DMS53 treated with DMSO at 0.1 percent for 48 hours (cell line): ENCODE data around the gene CDHR3.
A peak's percentile ranks its signal among the peaks of the same experiment; 100 is the strongest.

Experiments used
- DNase-seq: peaks from one replicate; lab custom pipeline; 2025; ENCODE audit not compliant: unreplicated experiment; lab: John Stamatoyannopoulos, UW

Gene CDHR3

DNA sequence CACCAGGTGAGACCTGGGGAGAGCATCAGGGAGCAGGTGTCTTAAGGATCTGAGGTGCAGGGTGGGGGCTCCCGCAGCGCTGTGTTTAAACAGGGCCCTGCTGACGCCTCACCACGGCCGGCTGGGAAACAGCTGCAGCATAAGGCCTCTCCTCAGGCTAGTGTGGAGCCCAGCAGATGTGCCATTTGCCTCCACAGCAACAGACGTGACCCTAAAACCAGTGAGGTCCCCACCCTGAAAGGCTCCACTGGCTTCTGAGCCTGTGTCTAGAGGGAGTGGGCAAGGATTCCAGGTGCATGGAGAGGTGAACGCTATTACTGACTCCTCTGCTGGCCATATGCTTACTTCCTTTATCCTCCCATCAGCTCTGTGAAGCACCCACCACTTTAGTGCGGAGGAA, 101.3 kb downstream of the CDHR3 start:
- peak; percentile 68 for DNase-seq

DNA sequence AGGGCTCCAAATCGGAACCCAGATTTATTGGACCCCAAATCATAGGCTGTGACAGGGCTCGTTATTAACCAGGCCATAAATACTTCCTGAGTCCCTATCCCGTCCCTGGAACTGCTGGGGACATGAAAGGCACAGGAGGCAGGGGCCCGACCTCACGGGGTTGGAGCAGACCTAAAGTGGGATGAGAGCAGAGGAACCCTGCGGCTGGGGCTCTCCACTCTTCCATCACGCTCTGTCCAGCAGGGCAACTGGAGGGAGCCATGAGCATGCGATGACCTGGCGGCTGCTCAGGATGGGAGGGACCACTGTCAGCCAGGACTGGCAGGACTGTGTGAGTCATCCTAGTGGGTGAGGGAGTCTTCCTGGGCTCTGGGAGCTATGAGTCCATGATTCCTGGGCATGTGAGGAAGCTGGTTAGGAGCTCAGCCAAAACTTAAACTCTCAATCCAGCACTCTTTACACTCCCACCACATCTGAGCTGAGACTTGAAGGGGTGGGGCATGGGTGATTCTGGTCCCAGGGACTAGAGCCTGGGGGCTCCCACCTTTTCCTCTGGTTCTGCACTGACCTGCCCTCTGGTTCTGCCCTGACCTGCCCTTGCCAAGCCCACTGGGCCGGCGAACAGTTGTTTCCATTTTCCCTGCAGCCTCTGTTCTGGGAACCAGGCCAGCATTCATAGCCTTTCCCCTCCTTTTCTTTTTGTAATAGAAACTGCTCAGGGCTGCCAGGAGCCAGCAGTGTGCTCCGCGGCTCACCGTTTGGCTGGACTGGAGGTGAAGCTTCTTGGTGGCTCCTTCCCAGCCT, 101.9 kb downstream of the CDHR3 start:
- DNase-seq: peak; percentile 87

DNA sequence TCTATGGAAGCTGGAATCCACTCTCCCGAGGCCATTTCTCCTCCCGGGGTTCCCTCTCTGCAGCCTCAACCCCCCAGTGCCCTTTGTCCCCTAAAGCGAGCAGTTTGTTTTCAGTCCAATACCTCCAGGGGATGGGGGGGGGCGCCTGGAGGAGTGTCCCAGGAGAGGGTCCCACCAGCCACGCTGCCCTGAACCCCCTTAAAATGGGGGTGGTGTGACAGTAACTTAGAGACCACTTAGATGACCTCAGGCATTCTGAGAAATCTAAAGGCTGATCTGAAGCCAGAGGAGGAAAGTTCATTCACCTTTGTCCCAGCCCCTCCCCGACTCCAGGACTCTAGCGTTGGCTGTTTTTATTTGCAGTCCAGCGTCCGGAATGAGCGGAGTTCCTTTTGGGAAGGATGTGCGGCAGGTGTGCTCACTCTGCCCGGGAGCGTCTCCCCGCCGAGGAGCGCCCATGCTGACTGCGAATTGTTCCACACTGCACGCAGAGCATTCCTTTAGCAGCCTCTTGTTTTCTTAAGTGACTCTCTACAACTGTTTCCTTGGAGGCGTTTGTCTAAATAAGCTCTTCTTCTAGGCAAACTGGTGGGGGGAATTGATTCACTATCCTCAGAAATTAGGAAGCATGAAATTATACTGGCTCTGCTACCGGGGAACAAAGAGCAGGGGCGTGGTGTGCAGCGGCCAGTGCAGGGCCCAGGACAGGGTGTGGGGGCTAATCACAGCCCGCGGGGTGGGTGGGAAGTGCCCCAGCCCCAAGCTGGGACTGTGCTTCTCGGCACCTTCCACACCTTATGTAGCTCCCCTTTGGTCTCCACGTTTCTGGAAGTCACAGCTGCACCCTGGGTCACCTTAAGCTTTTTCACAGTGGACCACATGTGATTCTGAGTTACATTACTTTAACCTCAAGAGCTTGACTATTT, 102.8 kb downstream of the CDHR3 start:
- no peak for DNase-seq

DNA sequence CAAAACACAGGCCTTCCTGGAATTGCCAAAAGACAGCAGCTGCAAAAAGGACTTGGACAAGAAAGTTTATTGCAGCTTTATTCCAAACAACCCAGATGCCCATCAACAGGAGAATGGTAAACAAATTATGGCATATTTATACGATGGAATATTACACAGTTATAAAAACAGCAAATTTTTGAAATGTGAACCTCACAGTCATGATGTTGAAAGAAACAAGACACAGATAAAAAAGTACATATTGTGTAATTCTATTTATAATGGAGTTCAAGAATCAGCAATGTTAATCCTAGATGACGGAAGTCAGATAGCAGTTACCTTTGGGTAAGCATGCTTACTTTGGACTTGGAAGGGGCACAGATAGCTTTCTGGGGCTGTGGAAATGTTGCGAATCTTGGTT, 104.6 kb downstream of the CDHR3 start:
- DNase-seq: no peak

DNA sequence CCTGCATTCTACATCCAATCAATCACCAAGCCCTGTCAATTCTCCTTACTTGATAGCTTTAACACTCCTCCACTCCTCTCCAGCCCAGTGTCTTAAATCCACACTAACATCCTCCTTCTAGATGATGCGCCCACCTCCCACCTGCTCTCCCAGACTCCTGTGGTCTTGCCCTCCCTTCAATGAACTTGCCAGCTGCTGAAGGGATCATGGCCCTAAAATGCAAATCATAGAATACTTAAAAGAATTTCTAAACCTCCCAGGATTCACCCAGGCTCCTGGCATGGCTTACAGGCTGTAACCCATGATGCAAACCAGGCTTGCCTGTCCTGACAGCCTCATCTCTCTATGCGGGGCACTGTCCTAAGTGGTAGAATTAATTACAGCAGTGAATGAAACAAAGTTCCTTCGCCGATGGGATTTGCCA, 105.5 kb downstream of the CDHR3 start:
- DNase-seq: no peak

DNA sequence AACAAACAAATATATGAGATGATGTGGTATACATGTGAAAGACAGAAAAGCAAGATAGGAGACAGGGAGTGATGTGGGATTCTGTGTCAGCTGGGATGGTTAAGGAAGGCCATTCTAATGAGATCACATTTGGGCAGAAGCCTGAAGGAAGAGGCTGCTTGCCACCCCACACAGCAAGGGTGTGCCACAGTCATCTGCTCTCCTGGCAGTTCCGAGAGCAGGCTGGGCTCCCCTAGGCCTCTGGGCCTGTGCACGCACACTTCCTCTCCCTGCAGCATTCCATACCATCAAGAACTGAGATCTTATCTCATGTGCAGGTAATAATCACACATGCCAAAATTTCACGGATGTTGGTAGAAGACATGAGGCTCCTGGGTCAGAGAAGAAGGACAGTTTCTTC, 105.9 kb downstream of the CDHR3 start:
- DNase-seq: no peak

DNA sequence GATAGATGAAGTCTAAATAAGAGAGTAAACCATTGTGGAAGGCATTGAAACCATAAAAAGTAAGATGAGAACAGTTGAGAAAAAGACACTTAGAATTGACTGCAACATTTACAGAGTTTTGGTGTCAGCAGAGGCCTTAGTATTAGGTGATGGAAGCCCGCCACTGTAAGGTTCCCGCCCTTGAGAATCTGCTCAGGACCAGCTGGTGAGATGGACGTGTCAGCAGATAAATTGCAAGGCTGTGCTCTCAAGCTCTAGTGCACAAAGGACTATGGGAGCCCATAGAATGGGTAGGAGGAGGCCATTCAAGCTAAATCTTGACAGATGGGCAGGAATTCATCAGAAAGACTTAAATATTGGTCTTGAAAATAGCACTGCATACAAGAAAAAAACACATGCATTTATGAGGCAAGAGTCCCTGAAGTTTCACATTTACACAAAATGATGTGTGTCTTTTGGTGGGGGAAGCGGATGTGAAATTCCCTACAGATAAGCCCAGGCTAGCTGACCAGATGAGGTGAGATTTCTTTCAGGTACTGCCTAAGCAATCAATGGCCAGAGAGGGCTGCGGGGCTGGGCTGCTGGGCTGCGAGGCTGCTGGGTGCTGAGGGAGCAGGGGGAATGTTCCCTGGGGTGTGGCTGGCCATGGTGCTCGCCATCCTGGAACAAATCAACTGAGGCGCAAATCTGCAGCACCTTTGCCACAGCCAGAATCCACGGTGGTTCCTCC, 106.6 kb downstream of the CDHR3 start:
- no peak for DNase-seq

DNA sequence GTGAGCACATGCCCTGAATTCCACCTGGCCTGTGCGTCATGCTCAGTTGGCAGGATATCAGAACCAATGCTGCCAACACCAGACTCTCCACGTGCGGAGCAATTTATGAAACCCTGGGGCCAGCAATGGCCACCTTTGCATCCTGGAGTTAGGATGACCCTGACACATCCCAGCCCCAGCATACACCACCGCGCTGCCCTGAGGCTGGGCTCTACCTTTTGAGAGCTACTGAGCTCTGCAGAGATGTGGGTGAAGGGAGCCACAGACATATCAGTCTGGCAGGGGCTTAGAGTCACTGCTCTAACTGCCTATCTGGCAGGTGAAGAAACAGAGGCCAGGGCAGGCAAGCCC, 107.1 kb downstream of the CDHR3 start:
- DNase-seq: no peak

DNA sequence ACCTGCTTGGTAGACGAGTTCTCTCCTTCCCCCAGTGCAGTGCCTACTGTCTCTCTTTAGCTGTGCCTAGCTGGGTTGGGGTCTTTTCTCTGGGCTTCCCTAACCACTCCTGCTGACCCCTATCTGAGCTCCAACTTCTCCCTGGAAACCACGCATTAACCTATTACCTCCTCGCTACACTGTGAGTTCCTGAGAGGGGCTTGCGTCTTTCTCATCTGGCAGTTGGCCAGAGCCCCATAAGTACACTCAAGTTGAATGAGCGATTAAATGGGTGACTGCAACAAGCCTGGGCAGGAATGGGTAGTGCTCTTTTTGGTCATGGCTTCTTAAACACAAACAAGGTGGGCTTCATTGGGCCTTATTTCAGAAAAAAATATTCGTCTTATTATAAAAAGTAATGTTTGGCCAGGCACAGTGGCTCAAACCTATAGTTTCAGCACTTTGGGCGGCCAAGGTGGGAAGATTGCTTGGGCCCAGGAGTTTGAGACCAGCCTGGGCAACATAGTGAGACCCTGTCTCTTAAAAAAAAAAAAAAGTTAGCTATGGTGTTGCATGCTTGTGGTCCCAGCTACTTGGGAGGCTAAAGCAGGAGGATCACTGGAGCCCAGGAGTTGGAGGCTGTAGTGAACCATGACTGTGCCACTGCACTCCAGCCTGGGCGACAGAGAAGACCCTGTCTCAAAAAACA, 107.6 kb downstream of the CDHR3 start:
- DNase-seq: no peak

DNA sequence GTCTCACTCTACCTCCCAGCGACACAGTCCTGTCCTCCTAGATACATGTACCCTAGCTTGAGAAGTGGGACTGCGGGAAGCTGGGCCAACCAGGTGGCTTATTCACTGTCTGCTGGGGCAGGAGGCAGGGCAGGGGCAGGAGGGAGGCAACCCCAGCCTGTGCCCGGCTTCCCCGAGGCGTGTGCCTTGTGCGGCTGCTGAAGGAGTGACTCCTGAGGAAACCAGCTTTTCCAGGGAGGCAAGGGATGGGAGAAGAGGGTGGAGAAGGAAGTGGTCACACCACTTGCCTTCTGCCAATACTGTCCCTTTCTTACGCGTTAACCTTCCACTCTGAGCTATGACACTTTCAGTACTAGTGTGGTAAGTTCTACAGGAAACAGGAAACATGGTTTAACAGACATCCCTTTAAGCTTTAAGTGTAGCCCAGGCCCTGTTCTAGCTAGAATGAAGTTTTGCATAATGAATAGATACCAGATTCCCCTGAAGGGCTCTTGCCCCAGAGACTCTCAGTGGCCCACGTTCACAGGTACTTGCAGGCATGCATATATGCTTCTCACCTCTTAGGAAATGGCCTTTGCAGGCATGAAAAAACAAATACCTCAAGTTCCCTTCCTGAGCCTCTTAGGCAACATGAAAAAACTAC, 108.4 kb downstream of the CDHR3 start:
- peak; percentile 79 for DNase-seq

DNA sequence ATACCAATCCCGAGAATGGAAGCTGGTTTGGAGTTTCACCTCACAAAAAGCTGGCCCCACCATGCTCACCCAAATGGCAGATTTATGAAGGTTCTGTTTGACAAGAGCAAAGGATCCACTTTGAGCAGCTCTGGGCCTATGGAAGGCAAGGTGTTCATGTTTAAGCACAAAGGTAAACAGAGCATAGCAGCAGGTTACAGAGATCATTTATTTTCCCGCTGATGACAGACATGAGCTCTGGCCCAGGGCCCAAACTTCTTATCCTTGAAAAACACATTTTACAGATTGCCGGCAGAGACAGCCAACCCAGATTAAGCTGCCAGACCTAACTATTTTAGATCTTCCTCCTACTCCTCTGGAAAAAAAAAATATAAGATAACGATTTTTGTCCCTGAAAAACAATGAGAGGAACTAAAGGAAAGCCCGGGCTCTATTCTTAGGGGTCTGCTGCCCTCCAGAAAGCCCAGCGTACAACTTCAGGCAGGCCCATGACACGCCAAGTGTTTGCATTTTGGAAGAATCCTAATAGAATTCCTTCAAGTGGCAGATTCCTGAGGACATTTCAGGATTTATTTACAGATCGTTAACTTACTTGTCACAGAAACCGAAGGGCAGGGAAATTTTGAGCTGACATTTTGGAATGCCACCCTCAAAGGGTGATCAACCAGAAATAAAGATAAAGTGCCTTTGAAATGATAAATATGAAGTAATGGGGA, 109.1 kb downstream of the CDHR3 start:
- peak; percentile 67 for DNase-seq

DNA sequence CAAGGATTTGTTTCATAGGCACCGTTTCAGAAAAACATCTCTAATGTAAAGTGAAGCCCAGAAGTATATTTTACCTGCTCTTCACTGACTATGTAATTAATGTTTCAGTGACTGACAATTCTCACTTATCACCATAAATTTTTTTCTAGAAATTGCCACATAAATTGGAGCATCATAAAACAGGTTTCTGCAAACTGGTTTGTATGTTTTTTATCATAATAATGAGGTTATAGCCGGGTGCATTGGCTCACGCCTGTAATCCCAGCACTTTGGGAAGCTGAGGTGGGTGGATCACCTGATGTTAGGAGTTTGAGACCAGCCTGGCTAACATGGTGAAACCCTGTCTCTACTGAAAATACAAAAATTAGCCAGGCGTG, 109.6 kb downstream of the CDHR3 start:
- no peak for DNase-seq

DNA sequence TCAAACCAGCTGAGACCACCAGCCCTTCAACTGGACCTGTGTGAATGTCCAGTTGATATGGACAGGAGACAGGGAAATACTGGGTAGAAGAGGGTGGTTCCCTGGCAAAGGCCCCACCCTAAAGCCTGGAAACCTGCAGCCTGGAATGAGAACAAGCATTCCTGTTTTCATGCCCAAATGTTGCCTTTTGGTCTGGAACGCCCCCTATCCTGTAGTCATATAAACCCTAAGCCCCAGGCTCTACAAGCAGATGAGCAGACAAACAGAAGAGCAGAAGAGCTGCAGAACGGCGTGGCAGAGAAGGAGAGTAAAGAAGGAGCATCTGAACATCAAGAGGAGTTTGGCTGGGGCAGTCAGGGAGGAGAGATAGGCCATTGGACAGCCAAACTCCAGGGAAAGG, 110.6 kb downstream of the CDHR3 start:
- no peak for DNase-seq

DNA sequence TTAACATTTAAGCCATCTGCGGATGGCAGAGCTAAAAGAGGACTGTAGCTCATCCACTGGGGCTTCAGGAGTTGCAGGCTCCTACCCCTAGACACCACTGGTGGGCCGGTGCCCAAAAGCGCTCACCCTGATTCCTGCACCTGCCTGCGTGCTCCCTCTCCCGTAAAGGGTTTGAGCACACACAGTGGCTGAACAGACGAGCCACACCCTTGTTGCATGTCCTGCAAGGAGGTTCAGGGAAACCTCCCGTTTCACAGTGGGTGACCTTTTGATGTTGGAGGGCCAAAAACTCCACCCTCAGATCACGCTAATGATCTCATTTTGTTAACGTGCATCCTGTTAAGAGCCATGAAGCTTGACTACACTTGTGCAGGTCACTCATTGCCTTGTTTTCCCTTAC, 111.2 kb downstream of the CDHR3 start:
- DNase-seq: no peak

DNA sequence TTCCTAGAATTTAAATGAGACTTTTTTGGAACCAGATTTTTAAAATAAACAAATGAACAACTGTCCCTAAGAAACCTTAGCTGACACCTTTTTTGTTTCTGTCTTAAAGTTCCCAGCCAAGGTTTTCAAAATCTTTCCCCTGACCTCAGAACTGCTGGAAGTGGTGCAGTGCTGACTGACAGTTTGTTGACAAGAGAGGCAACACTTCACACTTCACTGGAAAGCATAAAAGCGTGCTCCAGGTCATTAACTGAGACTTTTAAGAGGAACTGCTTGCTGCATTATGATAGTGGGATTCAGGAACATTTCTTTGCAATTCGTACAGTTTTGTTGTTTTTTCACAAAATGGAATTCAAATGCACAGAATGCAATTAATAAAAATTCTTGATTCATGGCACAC, 112.9 kb downstream of the CDHR3 start:
- DNase-seq: peak; percentile 69

DNA sequence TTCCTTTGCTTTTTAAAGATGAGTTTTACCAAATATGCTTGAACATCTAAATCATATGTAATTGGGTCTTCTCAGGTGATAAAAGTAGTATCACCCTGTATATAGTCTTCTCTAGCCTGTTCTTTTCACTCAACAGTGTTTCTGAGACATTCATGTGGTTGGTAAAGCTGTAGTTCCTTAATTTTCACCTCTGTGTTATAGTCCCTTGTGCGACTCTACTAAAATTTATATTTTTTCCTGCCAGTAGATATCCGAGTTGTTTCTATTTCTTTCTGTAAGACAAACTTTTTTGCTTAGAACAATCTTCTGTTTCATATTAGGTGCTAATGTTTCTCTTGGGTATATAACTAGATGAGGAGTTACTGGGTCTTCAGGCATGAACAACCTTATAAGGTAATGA, 113.5 kb downstream of the CDHR3 start:
- DNase-seq: no peak

DNA sequence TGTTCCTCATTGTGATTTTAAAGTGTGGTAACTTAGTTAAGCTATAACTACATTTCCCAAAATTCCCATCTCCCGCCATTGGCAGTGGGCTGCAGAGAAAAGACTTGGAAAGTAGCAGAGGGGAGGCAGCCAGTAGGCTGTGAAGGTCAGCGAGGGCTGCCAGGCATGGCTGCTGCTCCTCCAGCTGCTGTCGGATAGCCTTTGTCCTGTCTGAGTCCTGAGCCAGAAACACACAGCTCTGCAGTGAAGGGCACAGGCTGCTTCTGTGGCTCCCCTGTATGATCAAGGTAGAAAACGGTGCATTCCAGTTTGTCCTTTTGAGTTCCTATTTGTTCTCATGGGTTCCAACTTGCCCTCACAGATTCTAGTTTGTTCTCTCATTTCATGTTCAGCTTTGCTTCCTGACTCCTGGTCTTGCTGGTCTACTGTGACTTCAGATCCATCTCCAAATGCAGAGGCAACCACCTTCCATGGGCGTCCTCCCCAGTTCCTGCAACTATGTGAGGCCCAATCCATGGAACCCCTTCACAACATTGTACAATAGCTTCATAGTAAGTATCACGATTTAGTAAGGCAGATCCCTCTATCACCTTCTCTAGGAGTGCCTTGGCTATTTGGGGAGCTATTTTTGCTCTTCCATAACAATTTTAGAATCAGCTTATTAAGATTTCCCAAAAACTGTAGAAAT, 117.4 kb downstream of the CDHR3 start:
- no peak for DNase-seq

DNA sequence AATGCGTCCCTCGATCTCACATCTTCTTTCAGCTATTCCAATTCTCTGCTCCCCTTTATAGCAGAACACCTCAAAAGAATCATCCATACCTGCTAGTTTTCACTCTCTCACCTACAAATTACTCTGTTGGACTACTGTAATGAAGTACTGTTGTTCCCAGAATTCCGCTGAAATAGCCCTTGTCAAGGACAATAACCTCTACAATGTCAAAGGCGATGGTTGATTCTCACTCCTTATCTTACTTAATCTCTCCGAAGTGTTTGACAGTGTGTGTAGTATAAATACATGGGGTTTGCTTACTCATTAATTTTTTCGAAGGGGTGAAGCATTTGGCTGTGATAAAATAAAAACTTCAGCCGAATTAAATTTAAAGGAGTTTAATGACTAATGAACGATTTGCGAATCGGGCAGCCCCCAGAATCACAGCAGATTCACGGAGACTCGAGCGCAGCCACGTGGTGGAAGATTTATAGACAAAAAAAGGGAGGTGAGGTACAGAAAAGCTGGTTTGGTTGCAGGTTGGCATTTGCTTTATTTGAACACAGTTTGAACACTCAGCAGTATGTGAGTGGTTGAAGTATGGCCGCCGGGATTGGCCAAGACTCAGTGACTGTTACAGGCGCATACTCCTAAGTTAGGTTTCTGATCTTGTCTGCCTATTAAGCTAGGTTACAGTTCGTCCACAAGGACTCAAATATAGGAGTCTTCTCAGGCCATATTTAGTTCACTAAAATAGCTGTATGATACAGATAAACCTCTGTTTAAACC, 119.2 kb downstream of the CDHR3 start:
- DNase-seq: no peak
